K562 (cell line): ENCODE measurements around the gene CAPRIN1. TPM values are rescaled to one million over a fixed set of nuclear protein-coding genes. Genes with fewer than 3 reads are reported as not detected.

ENCODE experiments used
- ATAC-seq: fragments of 200-7000 bp; cut with Tn5 transposase; 3 replicates; pipeline ENCODE4 v1.9.1; 2020; ENCODE audit warnings: moderate library complexity
- BruUV-seq: library from RNA; stranded (reverse); fragments of 400-500 nt; replicated peaks from 2 replicates; lab custom pipeline; 2021; lab: Mats Ljungman, UMichigan
- CTCF ChIA-PET: fragments of 300-600 bp; formaldehyde crosslinking; extraction: SDS; loops from one replicate; lab custom pipeline; 2021; ENCODE audit warnings: low intra/inter-chr PET ratio; lab: Yijun Ruan, JAX
- POLR2A ChIA-PET: fragments of 300-600, 350-650 bp; sonication (Branson Sonifier 250); formaldehyde crosslinking; extraction: SDS; loops from one replicate; lab custom pipeline; 2021; ENCODE audit warnings: antibody characterized with exemption, inconsistent platforms; lab: Yijun Ruan, JAX
- DNase-seq, 4 experiments: peaks; one replicate each; pipeline versions ENCODE4 v3.0.0 to v3.0.0-alpha.2; 2011 to 2018; ENCODE audit warnings: low spot score in 3 of 4, mixed read lengths in 3 of 4; ENCODE audit errors: extremely low read depth in 1 of 4
- FAIRE-seq: peaks from 2 replicates; lab custom pipeline; 2011; peaks lifted over from hg19 to GRCh38; lab: Jason Lieb, UNC
- H2AFZ ChIP-seq: 2 replicates; pipeline ENCODE4 v1.6.0; 2011; ENCODE audit warnings: low read depth, low read length, control low read depth, inconsistent platforms
- H3K27ac ChIP-seq: fragments of 200-600 bp; 3 replicates; pipeline ENCODE4 v1.8.0; 2011; ENCODE audit warnings: low read depth, mild to moderate bottlenecking, control low read depth, inconsistent platforms, low read length, moderate library complexity, mixed read lengths; ENCODE audit errors: extremely low read depth
- H3K27me3 ChIP-seq, 2 experiments: fragments of 300-600 bp in 1 of 2; 2 replicates in 1 of 2; 3 replicates in 1 of 2; pipeline versions ENCODE4 v1.6.0 to v1.8.0; 2011; ENCODE audit warnings: inconsistent platforms in 2 of 2, low read length in 2 of 2, mild to moderate bottlenecking in 1 of 2, mixed read lengths in 1 of 2, moderate library complexity in 1 of 2; ENCODE audit not compliant: control insufficient read depth in 2 of 2, insufficient read depth in 2 of 2
- H3K36me3 ChIP-seq: fragments of 300-600 bp; 3 replicates; pipeline ENCODE4 v1.8.0; 2011; ENCODE audit warnings: mild to moderate bottlenecking, low read length, inconsistent platforms; ENCODE audit not compliant: control insufficient read depth, insufficient read depth
- H3K4me1 ChIP-seq, 2 experiments: fragments of 200-600 bp in 1 of 2; replicated peaks in 1 of 2; 2 replicates in 1 of 2; 3 replicates in 1 of 2; pipeline versions ENCODE4 v1.5.1 to v1.8.0; 2011; ENCODE audit warnings: inconsistent platforms in 2 of 2, low read length in 2 of 2, mild to moderate bottlenecking in 1 of 2, mixed read lengths in 1 of 2, moderate library complexity in 1 of 2; ENCODE audit not compliant: control insufficient read depth in 2 of 2, insufficient read depth in 2 of 2
- H3K4me2 ChIP-seq: 2 replicates; pipeline ENCODE4 v1.6.1; 2011; ENCODE audit warnings: low read length, control low read depth, inconsistent platforms, mixed read lengths; ENCODE audit not compliant: insufficient read depth
- H3K4me3 ChIP-seq: fragments of 200-600 bp; sonication (generic), shearing (Covaris generic); 2 replicates; pipeline ENCODE4 v1.5.1; 2016; ENCODE audit warnings: control low read depth, inconsistent platforms
- H3K79me2 ChIP-seq: fragments of 200-600 bp; 3 replicates; pipeline ENCODE4 v1.8.0; 2011; ENCODE audit warnings: low read length, inconsistent platforms; ENCODE audit not compliant: control insufficient read depth, insufficient read depth
- H3K9ac ChIP-seq, 2 experiments: 2 replicates each; pipeline versions ENCODE4 v1.6.0 to v1.6.1; 2011; ENCODE audit warnings: low read depth in 2 of 2, low read length in 2 of 2, control low read depth in 1 of 2, inconsistent platforms in 1 of 2, mild to moderate bottlenecking in 1 of 2, mixed read lengths in 1 of 2; ENCODE audit not compliant: insufficient read depth in 1 of 2
- H3K9me1 ChIP-seq: one replicate; pipeline ENCODE4 v1.6.0; 2011; ENCODE audit warnings: inconsistent platforms, mild to moderate bottlenecking, low read length, moderate library complexity; ENCODE audit not compliant: control insufficient read depth, insufficient read depth
- H3K9me3 ChIP-seq: replicated peaks from 2 replicates; pipeline ENCODE4 v1.5.1; 2011; ENCODE audit warnings: low read depth, low read length, inconsistent platforms; ENCODE audit not compliant: control insufficient read depth, insufficient read depth
- H4K20me1 ChIP-seq: replicated peaks from 2 replicates; pipeline ENCODE4 v1.6.1; 2011; ENCODE audit warnings: low read length, inconsistent platforms, mixed read lengths; ENCODE audit not compliant: control insufficient read depth, insufficient read depth
- C11orf30 ChIP-seq: fragments of 450-650 bp; IDR thresholded peaks from 2 replicates; pipeline ENCODE4 v1.6.1; 2016; ENCODE audit warnings: low read depth, mild to moderate bottlenecking
- CHCHD3 ChIP-seq: fragments of 250-450 bp; sonication (Bioruptor Pico); IDR thresholded peaks from 2 replicates; pipeline ENCODE4 v2.1.2; 2022; ENCODE audit warnings: mild to moderate bottlenecking
- DACH1 ChIP-seq: fragments of 450-650 bp; IDR thresholded peaks from 2 replicates; pipeline ENCODE4 v1.6.1; 2018; ENCODE audit not compliant: partially characterized antibody
- ETV5 ChIP-seq: sonication (generic); formaldehyde crosslinking; IDR thresholded peaks from 2 replicates; pipeline ENCODE4 v1.4.0; 2020; ENCODE audit warnings: low read depth, mild to moderate bottlenecking, missing genetic modification reagents
- KAT7 ChIP-seq: sonication (generic); formaldehyde crosslinking; IDR thresholded peaks from 2 replicates; pipeline ENCODE4 v1.8.0; 2022; ENCODE audit warnings: missing genetic modification reagents, mild to moderate bottlenecking, borderline replicate concordance
- MAFG ChIP-seq: fragments of 450-650 bp; conservative IDR thresholded peaks from 2 replicates; pipeline ENCODE4 v1.6.1; 2016; ENCODE audit warnings: missing genetic modification characterization, missing compliant biosample characterization
- NFATC3 ChIP-seq: fragments of 450-650 bp; IDR thresholded peaks from 2 replicates; pipeline ENCODE4 v1.6.1; 2017; ENCODE audit warnings: mild to moderate bottlenecking
- NFRKB ChIP-seq: fragments of 450-650 bp; IDR thresholded peaks from 2 replicates; pipeline ENCODE4 v1.6.1; 2016; ENCODE audit warnings: low read depth
- NR3C1 ChIP-seq: sonication (generic); formaldehyde crosslinking; IDR thresholded peaks from 2 replicates; pipeline ENCODE4 v1.8.1; 2022; ENCODE audit warnings: missing genetic modification reagents
- ZBTB2 ChIP-seq: fragments of 450-650 bp; IDR thresholded peaks from 2 replicates; pipeline ENCODE4 v1.6.1; 2016; ENCODE audit warnings: antibody characterized with exemption
- ZNF316 ChIP-seq: fragments of 450-650 bp; IDR thresholded peaks from 2 replicates; pipeline ENCODE4 v1.6.1; 2016
- ZNF561 ChIP-seq: fragments of 450-650 bp; formaldehyde crosslinking; conservative IDR thresholded peaks from 2 replicates; pipeline ENCODE4 v1.4.0; 2020; ENCODE audit warnings: mild to moderate bottlenecking, moderate library complexity
- WGBS: fragments of 100-300 bp; shearing (Covaris generic); methylation state at CpG from one replicate; pipeline ENCODE4 v1.1.6; 2016; ENCODE audit warnings: low coverage, mixed read lengths; ENCODE audit not compliant: insufficient coverage; ENCODE audit errors: missing lambda C conversion rate; 5-methylcytosine and 5-hydroxymethylcytosine counted together
- in situ Hi-C: fragments of 300-500 bp; cut with MboI; formaldehyde crosslinking; loops from 4 replicates; pipeline ENCODE4 v1.15.0; 2018; ENCODE audit warnings: inconsistent platforms, mixed read lengths
- intact Hi-C: fragments of 100-400 bp; cut with micrococcal nuclease; formaldehyde crosslinking; loops from 2 replicates; pipeline ENCODE4 v1.14.2; 2022
- polyA plus RNA-seq, 8 experiments: library from polyadenylated mRNA; depleted of rRNA in 4 of 8; stranded (reverse) in 5 of 8; unstranded in 3 of 8; fragments of >200 nt; fragmentation: Nextera tagmentation in 2 of 8; fragmentation: Illumina TruSeq in 1 of 8; extraction: Ambion mirVana in 2 of 8; extraction: Trizol in 1 of 8; gene quantifications; 2 replicates each; pipeline versions ENCODE4 v1.2.1 to v1.2.3, GENCODE V29; 2011 to 2014; ENCODE audit warnings: inconsistent platforms in 1 of 8, missing spikeins in 1 of 8
- total RNA-seq, 7 experiments: library from RNA; depleted of rRNA in 6 of 7; stranded (reverse); fragments of >200 nt in 6 of 7; fragmentation: Illumina TruSeq in 2 of 7; extraction: Trizol in 2 of 7; gene quantifications; 2 replicates each; pipeline versions ENCODE4 v1.2.1 to v1.2.3, GENCODE V29; 2011 to 2021; ENCODE audit warnings: low replicate concordance in 1 of 7
- TF ChIP-seq, protein P1 (sequence below): fragments of 200-800 bp; sonication (Bioruptor generic); IDR thresholded peaks from 2 replicates; pipeline ENCODE4 v1.6.1; 2017; ENCODE audit warnings: missing genetic modification characterization, missing compliant biosample characterization

Gene CAPRIN1
- total and polyA plus RNA-seq, 9 of the 15 experiments (the other 6 are each of a cell fraction or from before 2014, with no cell fraction given), result 49.6 to 271 (median 244) TPM

DNA sequence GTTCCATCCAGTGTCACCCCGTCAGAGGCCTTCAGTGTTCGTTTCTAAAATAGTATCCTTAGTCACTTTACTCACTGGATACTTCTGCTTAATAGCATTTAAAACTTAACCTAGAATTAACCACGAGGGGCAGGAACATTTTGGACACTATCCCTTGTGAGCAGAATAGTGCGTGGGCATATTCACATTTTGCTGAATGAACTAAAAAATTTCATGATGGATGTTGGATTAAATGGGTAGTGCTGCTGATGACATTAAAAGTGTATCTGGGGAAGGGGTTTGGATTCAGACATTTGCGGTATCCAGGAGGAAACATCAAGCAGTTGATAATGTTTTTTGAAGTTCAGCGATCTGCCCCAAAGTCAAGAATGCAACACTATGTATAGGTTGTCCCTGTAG is 53.1 kb downstream of the CAPRIN1 start:
- H2AFZ ChIP-seq, result peak overlapping the region; percentile 96
- H3K9me3 ChIP-seq, result no peaks in the 10 kb centered on the region
- no peaks in the 10 kb centered on the region for H4K20me1 ChIP-seq
- H3K4me3 ChIP-seq, result peak overlapping the region; percentile 83
- ChIA-PET CTCF (no interaction called here), POLR2A (interaction anchor here (0.5 to 2.4 kb wide), 22 partner anchors 9 to 114 kb away, joined by 3 to 14 read pairs (median 3); partner anchors contain the start of gene CAPRIN1)
- BruUV-seq, result no TSS peak
- ATAC-seq (no peak), FAIRE-seq (no peak), DNase-seq (no peak)
- intact Hi-C loops (loop anchor here (2.0 kb wide), 1 partner anchor 52 kb away; no protein-coding TSS in a partner anchor), in situ Hi-C loops (no loop called here)
- peaks cover 0 to 6% of the 10 kb centered on the region in 2 experiments; a peak in 3 of 5 replicates for H3K4me1 ChIP-seq
- peak overlapping the region; percentile 98 for H3K27ac ChIP-seq
- no peaks in the 10 kb centered on the region for H3K9me1 ChIP-seq
- peak overlapping the region; percentile 92 to 93; a peak in 3 of 4 replicates for H3K9ac ChIP-seq
- TF ChIP-seq ZNF561 (CRISPR knock-in tag), result no peak
- peak; percentile 68 for TF ChIP-seq MAFG
- 0 out of 2 replicates have a peak, but pooled peaks have one; percentile 45 for TF ChIP-seq NFATC3
- TF ChIP-seq ZBTB2, result no peak
- TF ChIP-seq NFRKB, result no peak
- TF ChIP-seq KAT7, result peak; percentile 4; the same call in 1 of the 2 replicates
- TF ChIP-seq CHCHD3, result 0 out of 2 replicates have a peak, but pooled peaks have one; percentile 31
- TF ChIP-seq ZNF316, result peak; percentile 83
- TF ChIP-seq, protein P1, sequence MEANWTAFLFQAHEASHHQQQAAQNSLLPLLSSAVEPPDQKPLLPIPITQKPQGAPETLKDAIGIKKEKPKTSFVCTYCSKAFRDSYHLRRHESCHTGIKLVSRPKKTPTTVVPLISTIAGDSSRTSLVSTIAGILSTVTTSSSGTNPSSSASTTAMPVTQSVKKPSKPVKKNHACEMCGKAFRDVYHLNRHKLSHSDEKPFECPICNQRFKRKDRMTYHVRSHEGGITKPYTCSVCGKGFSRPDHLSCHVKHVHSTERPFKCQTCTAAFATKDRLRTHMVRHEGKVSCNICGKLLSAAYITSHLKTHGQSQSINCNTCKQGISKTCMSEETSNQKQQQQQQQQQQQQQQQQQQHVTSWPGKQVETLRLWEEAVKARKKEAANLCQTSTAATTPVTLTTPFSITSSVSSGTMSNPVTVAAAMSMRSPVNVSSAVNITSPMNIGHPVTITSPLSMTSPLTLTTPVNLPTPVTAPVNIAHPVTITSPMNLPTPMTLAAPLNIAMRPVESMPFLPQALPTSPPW (CRISPR knock-in tag), result 0 out of 2 replicates have a peak, but pooled peaks have one; percentile 1
- peak; percentile 43; the same call in 1 of the 2 replicates for TF ChIP-seq C11orf30
- TF ChIP-seq ETV5 (CRISPR knock-in tag), result 0 out of 2 replicates have a peak, but pooled peaks have one; percentile 16
- TF ChIP-seq NR3C1, result no peak
- no peak for TF ChIP-seq DACH1
- no peaks in the 10 kb centered on the region for H3K27me3 ChIP-seq
- H3K4me2 ChIP-seq, result peak overlapping the region; percentile 97
- peaks cover 64% of the 10 kb centered on the region for H3K36me3 ChIP-seq
- peaks cover 43% of the 10 kb centered on the region for H3K79me2 ChIP-seq
- whole genome bisulfite sequencing, result 19% methylated on average over 6 of the region's 6 CpGs
